Aorta (tissue), 5 donors: ENCODE data around the gene FRMPD1. TPM values are rescaled to one million over a fixed set of nuclear protein-coding genes. Genes with fewer than 3 reads are reported as not detected.
"Not testable (repeated sequence)": the region's sequence is repeated elsewhere in the genome, so short reads cannot be mapped to it uniquely, and the experiment has no call there.

ENCODE experiments used
- ATAC-seq: fragments of 200-7000 bp; cut with Tn5 transposase; one replicate; pipeline ENCODE4 v1.9.1; 2022; ENCODE audit warnings: moderate library complexity; ENCODE audit not compliant: low FRiP score
- DNase-seq, 2 donors: peaks; one replicate each; pipeline ENCODE4 v3.0.0-alpha.2; 2020
- H3K27ac ChIP-seq, 2 donors: one replicate each; pipeline ENCODE4 v1.5.1; 2013; ENCODE audit warnings: low read length in 2 of 2, mild to moderate bottlenecking in 2 of 2, moderate library complexity in 2 of 2, control low read depth in 1 of 2, inconsistent platforms in 1 of 2, low read depth in 1 of 2
- H3K27me3 ChIP-seq, 2 donors: one replicate each; pipeline ENCODE4 v1.6.1; 2013; ENCODE audit warnings: control low read depth in 1 of 2, low read length in 1 of 2, mild to moderate bottlenecking in 1 of 2, moderate library complexity in 1 of 2; ENCODE audit not compliant: insufficient read depth in 2 of 2, control insufficient read depth in 1 of 2
- H3K36me3 ChIP-seq, 2 donors: one replicate each; pipeline ENCODE4 v1.6.1; 2013; ENCODE audit warnings: control low read depth in 1 of 2, low read length in 1 of 2, mild to moderate bottlenecking in 1 of 2; ENCODE audit not compliant: insufficient read depth in 2 of 2, control insufficient read depth in 1 of 2
- H3K4me1 ChIP-seq, 2 donors: one replicate each; pipeline ENCODE4 v1.6.1; 2013; ENCODE audit warnings: low read length in 2 of 2, control low read depth in 1 of 2, mild to moderate bottlenecking in 1 of 2, moderate library complexity in 1 of 2; ENCODE audit not compliant: insufficient read depth in 2 of 2, control insufficient read depth in 1 of 2
- H3K4me3 ChIP-seq, 2 donors: one replicate each; pipeline ENCODE4 v1.5.1; 2013; ENCODE audit warnings: low read length in 2 of 2, control low read depth in 1 of 2, mild to moderate bottlenecking in 1 of 2
- H3K9me3 ChIP-seq: one replicate; pipeline ENCODE4 v1.6.1; 2013; ENCODE audit warnings: mild to moderate bottlenecking, low read length; ENCODE audit not compliant: control insufficient read depth
- WGBS, 2 donors: extraction: QIAGEN DNeasy Blood & Tissue Kit; methylation state at CpG; one replicate each; pipeline ENCODE4 v1.1.7; 2013; 5-methylcytosine and 5-hydroxymethylcytosine counted together
- intact Hi-C, 2 donors: fragments of 100-400 bp; cut with DNase I; formaldehyde crosslinking; loops; one replicate each; pipeline versions ENCODE4 v1.14.2 to v1.15.0; 2022
- polyA plus RNA-seq, 2 donors: library from polyadenylated mRNA; stranded (reverse); fragments of 200-250 nt; gene quantifications; one replicate each; pipeline ENCODE4 v1.2.3, GENCODE V29; 2013
- total RNA-seq, 2 donors: library from RNA; stranded (reverse); fragmentation: NEBNext Ultra II Directional; extraction: Animal tissue kit (Norgen Biotek cat#: 25700); gene quantifications; one replicate each; pipeline ENCODE4 v1.2.1, GENCODE V29; 2021
- donor health status: healthy with polysubstance abuse.
- donor health status: Bipolar disorder and iron deficiency.
- donor health status: DM: no; HTN: no; CAD: no.
- donor health status: DM: no; HTN: no; CAD: no.
- donor health status: DM: yes; HTN: yes; CAD: no.

The FRMPD1 gene
- total and polyA plus RNA-seq, 4 donors: 0.06 TPM; not detected in 3

DNA sequence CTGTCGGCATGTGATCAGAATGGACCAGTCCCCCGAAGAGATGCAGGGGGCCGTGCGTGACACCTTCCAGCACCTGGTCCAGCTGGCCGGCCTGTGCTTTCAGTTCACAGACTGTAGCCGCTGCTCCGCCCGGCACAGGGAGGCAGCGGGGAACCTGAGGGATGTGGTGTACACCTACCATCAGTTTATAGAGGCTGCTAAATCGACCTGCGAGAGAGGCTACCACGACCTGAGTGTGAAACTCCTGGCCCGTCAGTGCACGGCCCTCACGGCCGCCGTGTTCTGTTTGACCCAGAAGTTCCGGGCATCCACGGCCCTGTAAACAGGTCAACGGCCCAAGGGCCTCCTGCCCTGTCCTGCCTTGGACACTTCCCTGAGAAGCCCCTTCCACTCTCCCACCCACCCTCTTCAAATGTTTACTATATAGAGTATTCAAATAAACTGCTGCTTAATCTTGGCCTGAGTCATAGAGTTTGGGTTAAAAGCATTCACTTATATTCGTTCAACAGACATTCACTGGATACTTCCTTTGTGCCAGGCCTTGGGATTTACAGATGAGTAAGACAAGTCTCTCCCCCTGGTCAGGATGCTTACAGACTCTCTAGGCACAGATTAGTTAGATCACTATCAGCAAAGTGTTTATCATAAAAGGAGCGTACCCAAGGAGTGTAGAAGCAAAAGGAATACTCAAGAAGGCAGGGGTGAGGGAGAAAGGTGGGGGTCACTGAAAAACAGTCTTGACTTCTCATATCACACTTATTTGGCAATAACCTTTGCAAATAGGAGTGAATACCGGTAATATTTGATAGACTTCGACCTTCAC is 95.9 kb downstream of the FRMPD1 start:
- no peak overlapping the region for H3K4me3 ChIP-seq
- no peaks in the 10 kb centered on the region for H3K9me3 ChIP-seq
- ATAC-seq: no peak
- H3K4me1 ChIP-seq: no peaks in the 10 kb centered on the region
- H3K27me3 ChIP-seq: no peaks in the 10 kb centered on the region
- intact Hi-C loops: loop anchor here in 1 of 2 donors (5.0 kb wide), 1 partner anchor 616 kb away; no protein-coding TSS in a partner anchor
- WGBS, 2 donors: 82 to 84% methylated on average over 24 of the region's 24 CpGs
- H3K27ac ChIP-seq: no peak overlapping the region
- H3K36me3 ChIP-seq: no peaks in the 10 kb centered on the region
- DNase-seq: no peak

DNA sequence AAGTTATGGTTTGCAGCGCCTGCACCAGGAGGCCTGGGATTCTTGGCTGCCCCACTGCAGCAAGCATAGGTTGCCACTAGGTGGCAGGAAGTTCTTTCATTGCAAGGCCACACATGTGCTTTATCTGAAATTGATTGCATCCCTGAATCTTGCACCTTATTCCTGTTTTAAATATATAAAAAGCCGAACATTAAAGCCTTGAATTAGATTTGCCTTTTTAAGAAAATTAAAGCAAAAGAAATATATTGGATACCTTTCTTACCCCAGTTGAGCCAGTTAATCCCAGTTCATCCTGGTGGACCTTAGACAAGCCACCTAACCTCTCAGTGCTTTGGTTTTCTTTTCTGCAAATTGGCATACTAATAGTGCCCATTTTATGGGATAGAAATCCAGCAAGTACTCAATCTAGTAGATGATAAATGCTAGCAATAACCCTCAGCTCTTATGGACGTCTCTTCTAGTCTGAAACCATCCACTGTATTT is 96.6 kb downstream of the FRMPD1 start:
- intact Hi-C loops: loop anchor here in 1 of 2 donors (5.0 kb wide), 1 partner anchor 615 kb away; no protein-coding TSS in a partner anchor
- no peaks in the 10 kb centered on the region for H3K36me3 ChIP-seq
- peak in 1 of 2 donors; percentile 65 for DNase-seq
- H3K9me3 ChIP-seq: no peaks in the 10 kb centered on the region
- H3K27me3 ChIP-seq: no peaks in the 10 kb centered on the region
- H3K27ac ChIP-seq: no peak overlapping the region
- peak; percentile 71 for ATAC-seq
- H3K4me3 ChIP-seq: no peak overlapping the region
- 28 to 33% methylated on average over 3 of the region's 3 CpGs for WGBS, 2 donors
- no peaks in the 10 kb centered on the region for H3K4me1 ChIP-seq

DNA sequence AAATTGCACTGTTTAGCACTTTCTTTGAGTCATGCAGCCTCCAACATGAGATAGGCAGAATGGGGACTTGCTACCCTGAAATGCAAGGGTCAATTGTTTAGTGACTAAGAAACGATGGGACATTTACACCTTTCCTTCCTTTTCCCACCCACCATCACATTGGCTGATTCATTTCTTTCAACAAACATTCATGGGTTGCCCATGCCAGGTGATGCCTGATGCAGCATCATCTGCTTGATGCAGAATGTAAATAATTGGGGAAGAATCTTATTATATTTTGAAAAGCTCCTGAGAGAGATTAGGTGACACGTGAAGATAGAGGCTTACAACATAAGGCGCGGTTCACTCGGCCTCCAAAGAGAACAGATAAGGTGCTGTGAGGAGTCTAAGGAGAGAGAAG is 98.4 kb downstream of the FRMPD1 start:
- no peak overlapping the region for H3K4me3 ChIP-seq
- H3K27me3 ChIP-seq: no peaks in the 10 kb centered on the region
- DNase-seq (no peak), ATAC-seq (no peak)
- H3K9me3 ChIP-seq: no peaks in the 10 kb centered on the region
- intact Hi-C loops: loop anchor here in 1 of 2 donors (5.0 kb wide), 1 partner anchor 613 kb away; no protein-coding TSS in a partner anchor
- H3K36me3 ChIP-seq: no peaks in the 10 kb centered on the region
- H3K27ac ChIP-seq: no peak overlapping the region
- H3K4me1 ChIP-seq: no peaks in the 10 kb centered on the region
- 73 to 75% methylated on average over 5 of the region's 5 CpGs for WGBS, 2 donors

DNA sequence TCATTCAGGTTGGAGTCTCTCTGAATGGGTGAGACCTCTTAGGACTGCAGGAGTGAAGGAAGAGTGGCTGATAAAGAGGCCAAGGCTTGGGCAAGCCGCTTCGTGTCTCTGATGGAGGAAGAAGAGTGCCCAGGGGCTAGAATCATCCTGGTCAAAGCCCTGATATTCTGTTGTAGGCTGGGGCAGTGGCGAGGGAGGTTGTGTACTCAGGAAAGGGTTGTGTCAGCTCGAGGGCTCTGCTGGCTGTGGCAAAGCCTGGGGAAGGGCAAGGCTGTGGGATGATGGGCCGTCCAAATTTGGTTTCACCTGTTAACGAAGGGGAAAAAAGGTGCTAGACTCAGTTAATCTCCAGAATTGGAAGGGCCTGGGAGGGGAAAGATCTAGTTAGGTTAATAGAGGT is 100.4 kb downstream of the FRMPD1 start:
- DNase-seq (no peak), ATAC-seq (no peak)
- H3K4me1 ChIP-seq: peaks cover 0 to 3% of the 10 kb centered on the region in 2 donors
- H3K4me3 ChIP-seq: no peak overlapping the region
- no peaks in the 10 kb centered on the region for H3K36me3 ChIP-seq
- H3K27me3 ChIP-seq: no peaks in the 10 kb centered on the region
- WGBS, 2 donors: 80 to 85% methylated on average over 6 of the region's 6 CpGs
- intact Hi-C loops: no loop called here
- H3K9me3 ChIP-seq: no peaks in the 10 kb centered on the region
- no peak overlapping the region for H3K27ac ChIP-seq

DNA sequence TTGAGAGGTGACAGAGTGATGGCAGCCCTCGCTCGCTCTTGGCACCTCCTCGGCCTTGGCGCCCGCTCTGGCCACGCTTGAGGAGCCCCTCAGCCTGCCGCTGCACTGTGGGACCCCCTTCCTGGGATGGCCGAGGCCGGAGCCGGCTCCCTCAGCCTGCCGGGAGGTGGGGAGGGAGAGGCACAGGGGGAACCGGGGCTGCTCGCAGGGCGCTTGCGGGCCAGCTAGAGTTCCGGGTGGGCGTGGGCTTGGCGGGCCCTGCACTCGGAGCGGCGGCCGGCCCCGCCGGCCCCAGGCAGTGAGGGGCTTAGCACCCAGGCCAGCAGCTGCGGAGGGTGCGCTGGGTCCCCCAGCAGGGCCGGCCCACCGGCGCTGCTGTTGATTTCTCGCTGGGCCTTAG is 101.0 kb downstream of the FRMPD1 start:
- H3K27me3 ChIP-seq, intact Hi-C loops, H3K4me1 ChIP-seq, H3K9me3 ChIP-seq, H3K36me3 ChIP-seq, DNase-seq, H3K27ac ChIP-seq, H3K4me3 ChIP-seq, ATAC-seq: not testable (repeated sequence)
- 89 to 91% methylated on average over 20 to 30 of the region's 30 CpGs for WGBS, 2 donors

DNA sequence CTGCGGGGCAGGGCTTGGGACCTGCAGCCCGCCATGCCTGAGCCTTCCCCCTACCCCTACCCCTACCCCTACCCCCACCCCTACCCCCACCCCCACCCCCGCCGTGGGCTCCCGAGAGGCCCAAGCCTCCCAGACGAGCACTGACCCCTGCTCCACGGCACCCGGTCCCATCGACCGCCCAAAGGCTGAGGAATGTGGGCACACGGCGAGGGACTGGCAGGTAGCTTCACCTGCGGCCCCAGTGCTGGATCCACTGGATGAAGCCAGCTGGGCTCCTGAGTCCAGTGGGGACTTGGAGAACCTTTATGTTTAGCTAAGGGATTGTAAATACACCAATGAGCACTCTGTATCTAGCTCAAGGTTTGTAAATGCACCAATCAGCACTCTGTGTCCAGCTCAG is 101.4 kb downstream of the FRMPD1 start:
- intact Hi-C loops, H3K9me3 ChIP-seq, H3K27ac ChIP-seq, DNase-seq, H3K27me3 ChIP-seq, H3K4me3 ChIP-seq, ATAC-seq, H3K36me3 ChIP-seq, H3K4me1 ChIP-seq: not testable (repeated sequence)
- WGBS, 2 donors: 94 to 98% methylated on average over 9 to 13 of the region's 13 CpGs

DNA sequence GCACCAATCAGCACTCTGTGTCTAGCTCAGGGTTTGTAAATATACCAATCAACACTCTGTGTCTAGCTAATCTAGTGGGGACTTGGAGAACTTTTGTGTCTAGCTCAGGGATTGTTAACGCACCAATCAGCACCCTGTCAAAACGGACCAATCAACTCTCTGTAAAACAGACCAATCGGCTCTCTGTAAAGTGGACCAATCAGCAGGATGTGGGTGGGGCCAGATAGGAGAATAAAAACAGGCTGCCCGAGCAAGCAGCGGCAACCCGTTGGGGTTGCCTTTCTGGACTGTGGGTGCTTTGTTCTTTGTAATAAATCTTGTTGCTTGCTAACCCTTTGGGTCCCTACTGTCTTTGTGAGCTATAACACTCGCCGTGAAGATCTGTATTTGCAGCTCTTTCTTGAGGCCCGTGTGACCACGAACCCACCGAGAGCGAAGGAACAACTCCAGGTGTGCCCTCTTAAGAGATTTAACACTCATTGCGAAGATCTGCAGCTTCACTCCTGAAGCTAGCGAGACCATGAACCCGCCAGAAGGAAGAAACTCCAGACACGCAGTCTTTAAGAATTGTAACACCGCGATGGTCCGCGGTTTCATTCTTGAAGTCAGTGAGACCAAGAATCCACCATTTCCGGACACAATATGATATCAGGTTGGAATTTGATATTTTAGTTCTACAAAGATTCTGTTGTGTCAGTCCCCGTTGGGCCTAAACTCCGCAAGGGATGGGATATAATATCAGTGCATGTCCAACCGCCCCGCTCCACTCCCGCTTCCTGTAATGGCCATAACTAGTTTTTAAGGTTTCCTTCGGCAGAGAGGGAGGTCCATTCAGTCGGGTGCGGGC is 102.1 kb downstream of the FRMPD1 start:
- Histone ChIP-seq H3K4me1 (peaks cover 0 to 3% of the 10 kb centered on the region in 2 donors), H3K27me3 (no peaks in the 10 kb centered on the region), H3K36me3 (no peaks in the 10 kb centered on the region), H3K4me3 (peak overlapping the region; percentile 71 to 93), H3K27ac (no peak overlapping the region), H3K9me3 (no peaks in the 10 kb centered on the region)
- 91 to 92% methylated on average over 29 of the region's 29 CpGs for WGBS, 2 donors
- intact Hi-C loops: no loop called here
- no peak for ATAC-seq
- DNase-seq: no peak

DNA sequence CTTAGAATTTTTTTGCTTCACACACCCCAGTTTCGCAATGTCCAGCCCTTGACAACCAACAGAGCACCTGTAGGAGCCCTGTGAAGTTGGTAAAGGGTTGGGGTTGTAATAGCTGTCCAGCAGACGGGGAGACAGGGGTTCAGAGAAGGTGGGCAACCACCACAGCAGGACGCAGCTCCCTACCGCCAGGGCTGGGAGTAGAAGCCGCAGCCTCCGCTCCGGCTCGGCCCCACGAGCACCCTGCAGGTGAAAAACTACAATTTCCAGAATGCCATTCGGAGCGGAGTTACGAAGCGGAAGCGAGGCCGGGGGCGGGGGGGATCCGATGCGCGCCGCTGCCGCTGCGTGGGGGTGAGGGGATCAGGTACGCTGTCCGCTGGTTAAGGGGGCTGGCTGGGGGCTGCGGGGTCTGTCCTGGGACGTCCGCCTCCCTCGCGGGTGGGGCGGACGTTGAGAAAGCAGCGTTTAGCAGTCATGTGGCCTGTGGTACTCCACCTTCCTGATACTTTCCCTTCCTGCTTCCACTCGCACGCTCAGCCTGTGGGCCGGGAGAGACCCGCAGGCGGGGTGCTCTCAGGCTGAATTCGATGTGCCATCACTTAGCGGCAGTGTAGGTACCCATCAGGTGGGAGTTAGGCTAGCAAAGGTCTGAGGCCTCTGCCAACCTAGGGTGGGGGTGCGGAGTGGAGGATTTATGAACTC is 102.9 kb downstream of the FRMPD1 start, which contains the start of gene TRMT10B:
Gene TRMT10B (plus strand): TSS at position 317 of the 702 bp plus-strand sequence. CDS start 8,127 bp downstream, outside the sequence.
- peak; percentile 65 to 89 for DNase-seq
- intact Hi-C loops: no loop called here
- peak within 1 kb of the TSS in 1 of 2 donors; percentile 16 for H3K27ac ChIP-seq

More for the DNA sequence above, 102.9 kb downstream of the FRMPD1 start, which contains the start of gene TRMT10B:
- no peaks in the 10 kb centered on the region for H3K36me3 ChIP-seq
- no peaks in the 10 kb centered on the region for H3K27me3 ChIP-seq
- peaks cover 0 to 3% of the 10 kb centered on the region in 2 donors for H3K4me1 ChIP-seq
- H3K4me3 ChIP-seq: peak within 1 kb of the TSS; percentile 71 to 93
- no peaks in the 10 kb centered on the region for H3K9me3 ChIP-seq
- peak; percentile 94 for ATAC-seq
- 3 to 4% methylated on average over 30 to 40 of the region's 40 CpGs for WGBS, 2 donors
